GM18505 (cell line): ENCODE results near the gene MYRFL.

Experiments used
- ATAC-seq: cut with Tn5 transposase; IDR thresholded peaks from one replicate; pipeline ENCODE4 v1.9.1; 2021; ENCODE audit not compliant: unreplicated experiment
- POLR2A ChIP-seq: IDR thresholded peaks from 4 replicates; pipeline ENCODE4 v1.6.1; 2011; ENCODE audit warnings: borderline replicate concordance; ENCODE audit not compliant: insufficient read depth, insufficient read length; ENCODE audit errors: extremely low read depth

Gene MYRFL

GRCh38 chr12:69894800-69895383 is 69.9 kb downstream of the MYRFL start:
- no peak for TF ChIP-seq POLR2A
- ATAC-seq: no peak

- no peak for TF ChIP-seq POLR2A
- ATAC-seq: no peak
These were observed 71.8 kb downstream of the MYRFL start for GRCh38 chr12:69896653-69897381.

GRCh38 chr12:69897744-69898143 is 72.7 kb downstream of the MYRFL start:
- ATAC-seq: no peak
- no peak for TF ChIP-seq POLR2A

- TF ChIP-seq POLR2A: no peak
- no peak for ATAC-seq
These were observed 73.2 kb downstream of the MYRFL start for GRCh38 chr12:69898236-69898635.

- peak; percentile 84 for ATAC-seq
- TF ChIP-seq POLR2A: no peak
These were observed 75.7 kb downstream of the MYRFL start for GRCh38 chr12:69900720-69901131.

- no peak for TF ChIP-seq POLR2A
- no peak for ATAC-seq
These were observed 76.3 kb downstream of the MYRFL start for GRCh38 chr12:69901221-69901905.

- ATAC-seq: no peak
- TF ChIP-seq POLR2A: no peak
These were observed 78.5 kb downstream of the MYRFL start for GRCh38 chr12:69903548-69903947.

GRCh38 chr12:69904777-69905176 is 79.8 kb downstream of the MYRFL start:
- no peak for ATAC-seq
- no peak for TF ChIP-seq POLR2A

- no peak for TF ChIP-seq POLR2A
- ATAC-seq: no peak
These were observed 80.8 kb downstream of the MYRFL start for GRCh38 chr12:69905801-69906200.

- peak; percentile 86 for ATAC-seq
- no peak for TF ChIP-seq POLR2A
These were observed 81.6 kb downstream of the MYRFL start for GRCh38 chr12:69906411-69907216.

- no peak for ATAC-seq
- TF ChIP-seq POLR2A: no peak
These were observed 83.2 kb downstream of the MYRFL start for GRCh38 chr12:69908203-69908602.

- TF ChIP-seq POLR2A: no peak
- no peak for ATAC-seq
These were observed 85.7 kb downstream of the MYRFL start for GRCh38 chr12:69910694-69911093.

- no peak for TF ChIP-seq POLR2A
- no peak for ATAC-seq
These were observed 88.5 kb downstream of the MYRFL start for GRCh38 chr12:69913526-69913925.
